Activated CD4-positive, alpha-beta T cell treated with anti-CD3 and anti-CD28 coated beads, Interleukin-2, amount 50 U/mL, for 48 hours (primary cell): ENCODE measurements around the gene SPG7.
A peak's percentile ranks its signal among the peaks of the same experiment; 100 is the strongest.
"Not testable (repeated sequence)": the region's sequence is repeated elsewhere in the genome, so short reads cannot be mapped to it uniquely, and the experiment has no call there.

Source experiments
- DNase-seq, 2 experiments: peaks; one replicate each; pipeline ENCODE4 v3.0.0-alpha.2; 2020

The SPG7 gene

DNA sequence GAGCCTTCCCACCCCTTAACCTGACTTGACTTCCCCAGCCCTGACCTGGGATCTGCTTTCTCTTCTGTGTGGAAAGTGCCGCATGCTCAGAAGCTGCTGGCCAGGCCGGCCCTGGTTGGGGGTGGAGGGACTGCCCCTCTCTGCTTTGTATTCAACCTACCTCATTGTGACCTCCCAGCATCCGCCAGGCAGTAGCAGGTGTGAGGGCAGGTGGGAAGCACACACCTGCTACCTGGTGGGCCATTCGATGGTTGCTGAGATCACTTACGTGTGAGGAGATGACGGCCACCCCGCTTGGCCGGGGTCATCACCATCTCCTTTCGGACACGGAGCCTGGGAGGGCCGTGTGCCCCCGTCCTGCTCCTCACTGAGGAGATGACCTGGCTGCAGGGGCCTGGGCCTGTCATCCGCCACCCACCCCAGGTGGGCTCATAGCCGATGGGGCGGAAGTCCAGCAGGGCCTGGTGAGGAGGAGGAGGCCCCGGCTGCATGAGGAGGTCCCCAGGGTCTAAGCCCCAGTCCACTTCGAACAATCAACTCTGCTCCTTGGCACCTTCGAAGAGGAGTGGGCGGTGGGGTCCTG, 74.5 kb downstream of the SPG7 start:
- no peak for DNase-seq

DNA sequence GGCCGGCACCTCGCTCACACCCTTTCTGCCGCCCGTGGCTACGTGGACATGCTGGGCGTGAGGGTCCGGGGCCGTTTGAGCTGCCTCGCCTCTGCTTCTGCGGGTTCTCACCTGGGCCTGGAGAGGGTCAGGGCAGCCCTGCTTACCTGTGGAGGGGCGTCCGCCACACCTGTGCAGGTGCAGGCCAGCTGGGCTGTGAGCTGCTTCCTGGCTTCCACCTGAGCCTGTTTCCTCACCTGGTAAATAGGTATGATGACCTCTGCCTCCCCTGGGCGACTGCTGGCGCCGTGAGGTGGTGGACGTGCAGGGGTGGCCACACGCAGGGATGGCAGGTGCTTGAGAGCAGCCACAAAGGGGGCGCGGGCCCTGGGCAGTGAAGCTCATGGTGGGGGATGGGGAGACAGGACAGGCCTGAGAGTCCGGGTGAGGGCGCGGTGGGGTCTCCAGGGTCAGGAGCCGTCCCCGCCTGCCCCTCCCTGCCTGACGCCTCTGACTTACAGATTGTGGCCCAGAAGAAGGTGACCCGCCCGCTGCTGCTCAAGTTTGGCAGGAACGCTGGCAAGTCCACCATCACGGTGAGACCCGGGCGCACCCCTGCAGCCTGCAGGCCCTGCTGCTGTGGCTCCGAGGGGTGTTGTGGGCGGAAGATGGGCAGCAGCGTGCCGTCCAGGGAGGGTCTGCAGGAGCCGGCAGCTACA, 75.1 kb downstream of the SPG7 start:
- DNase-seq, result no peak

DNA sequence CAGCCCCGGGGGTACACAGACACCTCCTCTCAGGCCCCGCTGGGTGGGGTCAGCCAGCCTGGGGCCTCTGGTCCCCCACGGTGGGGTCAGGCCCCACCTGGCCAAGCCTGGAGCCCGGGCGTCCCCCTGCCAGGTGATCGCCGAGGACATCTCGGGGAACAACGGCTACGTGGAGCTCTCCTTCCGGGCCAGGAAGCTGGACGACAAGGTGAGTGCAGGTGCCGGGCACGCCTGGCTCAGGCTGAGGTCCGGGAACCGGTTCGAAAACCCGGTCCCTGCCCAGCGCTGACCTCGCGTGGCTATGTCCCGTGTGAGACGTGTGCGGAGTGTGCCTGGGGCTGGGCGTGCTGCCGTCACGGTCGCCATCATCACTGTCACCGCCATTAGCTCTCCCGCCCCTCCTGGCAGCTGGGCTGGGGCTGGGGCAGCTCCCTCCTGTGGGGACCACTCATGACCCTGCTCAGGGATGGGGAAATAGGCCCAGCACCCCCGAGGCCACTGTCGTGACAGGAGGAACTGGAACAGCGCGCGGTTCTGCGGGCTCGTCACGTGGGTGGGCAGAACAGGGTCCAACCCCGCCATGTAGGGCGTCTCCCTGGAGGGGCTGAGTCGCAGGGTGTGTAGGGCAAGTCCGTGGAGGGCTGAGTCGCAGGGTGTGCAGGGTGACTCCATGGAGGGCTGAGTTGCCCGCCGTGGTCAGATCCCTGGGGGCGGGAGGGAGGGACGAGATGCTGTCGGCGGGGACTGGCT, 75.9 kb downstream of the SPG7 start:
- DNase-seq, result no peak

DNA sequence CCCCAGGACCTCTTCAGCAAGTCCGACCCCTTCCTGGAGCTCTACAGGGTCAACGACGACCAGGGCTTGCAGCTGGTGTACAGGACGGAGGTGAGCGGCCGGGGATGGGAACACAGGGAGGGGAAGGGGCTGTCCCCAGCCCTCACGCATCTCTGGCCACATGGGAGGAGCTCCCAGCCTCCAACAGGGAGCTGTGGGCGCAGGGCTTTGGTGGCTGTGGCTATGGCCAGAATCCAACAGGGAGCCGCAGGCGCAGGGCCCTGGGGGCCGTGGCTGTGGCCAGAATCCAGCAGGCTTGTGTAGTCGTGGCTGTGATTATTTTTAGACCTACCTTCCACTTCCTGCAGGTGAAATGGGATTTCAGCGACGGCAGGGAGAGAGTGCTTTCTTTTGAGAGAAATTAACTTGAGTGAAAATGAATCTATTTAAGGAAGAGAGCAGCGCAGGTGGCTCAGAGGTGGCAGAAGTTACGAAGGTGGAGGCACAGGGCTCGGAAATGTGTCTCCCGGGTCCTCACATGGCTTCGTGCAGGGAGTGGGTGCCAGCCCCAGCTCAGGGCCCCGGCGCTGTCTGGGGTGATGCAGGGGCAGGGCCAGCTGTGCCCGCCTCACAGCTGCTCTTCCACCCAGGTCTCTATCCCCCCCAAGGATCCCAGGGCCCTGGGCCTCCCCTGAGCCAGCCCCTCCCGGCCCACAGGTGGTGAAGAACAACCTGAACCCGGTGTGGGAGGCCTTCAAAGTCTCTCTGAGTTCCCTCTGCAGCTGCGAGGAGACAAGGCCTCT, 76.8 kb downstream of the SPG7 start:
- no peak for DNase-seq

DNA sequence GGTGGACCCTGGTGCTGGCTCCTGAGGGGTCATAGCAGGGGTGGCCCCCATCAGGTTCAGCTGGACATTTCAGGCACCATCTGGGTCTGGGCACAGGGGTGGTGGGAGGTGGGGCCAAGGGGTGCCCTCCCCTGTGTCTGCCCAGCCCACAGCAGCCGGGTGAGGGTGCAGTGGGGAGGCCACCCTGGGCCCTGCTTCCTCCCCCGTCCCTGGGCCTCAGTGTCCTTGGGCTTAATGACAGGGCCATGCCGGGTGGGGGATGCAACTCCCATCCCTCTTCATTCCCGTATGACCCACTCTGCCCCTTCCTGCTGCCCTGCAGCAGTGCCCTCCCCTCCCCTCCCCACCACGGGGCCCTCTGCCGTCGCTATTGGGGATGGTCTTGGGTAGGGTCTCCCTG, 78.0 kb downstream of the SPG7 start:
- no peak for DNase-seq

DNA sequence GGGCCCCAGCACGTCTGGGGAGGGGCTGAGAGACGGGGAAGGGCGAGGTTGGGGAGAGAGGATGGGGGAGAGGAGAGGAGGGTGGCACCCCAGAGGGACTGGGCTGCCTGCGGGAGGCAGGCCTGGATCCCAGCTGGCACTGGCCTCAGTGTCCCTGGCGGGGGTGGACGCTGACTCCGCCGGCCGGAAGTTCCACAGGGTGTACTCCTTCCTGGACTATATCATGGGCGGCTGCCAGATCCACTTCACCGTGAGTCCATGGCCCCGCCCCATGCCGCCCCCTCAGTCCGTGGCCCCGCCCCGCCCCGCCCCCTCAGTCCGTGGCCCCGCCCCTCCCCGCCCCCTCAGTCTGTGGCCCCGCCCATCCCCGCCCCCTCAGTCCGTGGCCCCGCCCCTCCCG, 78.7 kb downstream of the SPG7 start:
- no peak for DNase-seq

DNA sequence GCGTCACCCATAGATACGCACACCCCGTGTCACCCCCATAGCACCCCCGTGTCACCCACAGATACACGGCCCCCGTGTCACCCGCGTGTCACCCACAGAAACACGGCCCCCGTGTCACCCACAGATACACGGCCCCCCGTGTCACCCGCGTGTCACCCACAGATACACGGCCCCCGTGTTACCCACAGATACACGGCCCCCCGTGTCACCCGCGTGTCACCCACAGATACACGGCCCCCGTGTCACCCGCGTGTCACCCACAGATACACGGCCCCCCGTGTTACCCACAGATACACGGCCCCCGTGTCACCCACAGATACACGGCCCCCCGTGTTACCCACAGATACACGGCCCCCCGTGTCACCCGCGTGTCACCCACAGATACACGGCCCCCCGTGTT, 79.5 kb downstream of the SPG7 start:
- DNase-seq, result not testable (repeated sequence)

DNA sequence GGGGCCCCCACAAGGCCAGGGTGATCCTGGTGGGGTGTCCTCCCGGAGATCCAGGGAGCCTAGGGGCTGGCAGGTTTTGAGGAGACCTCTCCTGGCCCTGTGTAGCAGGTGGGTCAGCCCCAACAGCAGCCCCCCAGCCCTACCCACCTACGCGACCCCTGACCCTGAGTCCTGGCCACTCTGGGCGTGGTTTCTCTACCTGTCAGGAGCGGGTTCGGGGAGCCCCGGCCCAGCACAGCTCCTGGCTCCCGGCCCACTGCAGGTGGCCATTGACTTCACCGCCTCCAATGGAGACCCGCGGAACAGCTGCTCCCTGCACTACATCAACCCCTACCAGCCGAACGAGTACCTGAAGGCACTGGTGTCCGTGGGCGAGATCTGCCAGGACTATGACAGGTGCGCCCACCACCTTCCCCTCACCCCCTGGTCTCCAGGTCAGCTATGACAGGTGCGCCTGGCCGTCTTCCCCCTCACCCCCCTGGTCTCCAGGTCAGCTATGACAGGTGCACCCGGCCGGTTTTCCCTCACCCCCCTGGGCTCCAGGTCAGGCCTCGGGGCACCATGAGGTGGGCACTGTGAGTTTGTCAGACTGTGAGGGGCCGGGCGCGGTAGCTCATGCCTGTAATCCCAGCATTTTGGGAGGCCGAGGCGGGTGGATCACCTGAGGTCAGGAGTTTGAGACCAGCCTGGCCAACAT, 80.4 kb downstream of the SPG7 start:
- no peak for DNase-seq

DNA sequence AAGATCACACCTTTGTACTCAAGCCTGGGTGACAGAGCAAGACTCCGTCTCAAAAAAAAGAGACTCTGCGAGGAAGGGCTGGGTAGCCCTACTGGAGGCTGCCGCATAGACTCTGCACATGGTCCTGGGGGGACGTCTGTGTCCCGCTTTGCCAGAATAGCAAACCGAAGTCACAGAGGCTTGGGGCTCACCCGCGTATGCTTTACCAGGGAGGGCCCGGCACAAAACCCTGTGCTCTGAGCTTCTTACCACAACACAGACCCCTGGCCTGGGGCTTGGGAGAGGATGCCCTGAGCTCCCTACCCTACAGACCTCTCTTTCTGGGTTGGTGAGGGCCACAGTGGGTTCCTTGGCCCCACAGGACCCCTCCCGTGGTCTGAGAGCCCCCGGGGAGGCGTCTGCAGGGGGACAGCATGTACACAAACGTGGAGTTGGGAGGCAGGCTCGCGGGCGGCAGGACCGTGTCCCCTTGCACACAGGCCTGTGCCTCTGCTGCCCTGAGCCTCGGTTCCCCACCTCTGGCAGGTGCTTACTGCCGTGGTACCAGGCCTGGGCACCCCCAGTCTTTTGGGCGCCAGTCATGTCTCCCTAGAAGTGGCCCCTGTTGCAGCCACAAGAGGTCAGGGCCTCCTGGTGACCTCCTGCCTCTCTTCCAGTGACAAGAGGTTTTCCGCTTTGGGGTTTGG, 81.2 kb downstream of the SPG7 start:
- DNase-seq, result no peak

DNA sequence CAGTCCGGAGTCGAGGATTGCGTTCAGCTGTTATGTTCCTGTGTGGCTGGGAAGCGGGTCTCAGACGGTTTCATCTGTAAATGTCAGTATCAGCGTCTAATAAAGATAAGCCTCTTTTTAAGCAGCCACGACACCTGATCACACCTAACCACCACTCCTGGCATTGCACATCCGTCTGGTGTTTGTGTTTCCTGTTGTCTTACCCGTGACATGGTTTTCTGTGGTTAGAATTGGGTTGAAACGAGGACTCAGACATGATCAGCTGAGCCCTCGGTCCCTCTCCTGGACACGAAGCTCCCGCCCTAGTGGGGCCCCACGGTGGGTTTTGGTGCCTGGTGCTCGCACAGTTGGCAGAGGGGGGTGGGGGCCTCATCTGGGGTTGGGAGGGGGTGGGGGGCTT, 85.6 kb downstream of the SPG7 start:
- no peak for DNase-seq

DNA sequence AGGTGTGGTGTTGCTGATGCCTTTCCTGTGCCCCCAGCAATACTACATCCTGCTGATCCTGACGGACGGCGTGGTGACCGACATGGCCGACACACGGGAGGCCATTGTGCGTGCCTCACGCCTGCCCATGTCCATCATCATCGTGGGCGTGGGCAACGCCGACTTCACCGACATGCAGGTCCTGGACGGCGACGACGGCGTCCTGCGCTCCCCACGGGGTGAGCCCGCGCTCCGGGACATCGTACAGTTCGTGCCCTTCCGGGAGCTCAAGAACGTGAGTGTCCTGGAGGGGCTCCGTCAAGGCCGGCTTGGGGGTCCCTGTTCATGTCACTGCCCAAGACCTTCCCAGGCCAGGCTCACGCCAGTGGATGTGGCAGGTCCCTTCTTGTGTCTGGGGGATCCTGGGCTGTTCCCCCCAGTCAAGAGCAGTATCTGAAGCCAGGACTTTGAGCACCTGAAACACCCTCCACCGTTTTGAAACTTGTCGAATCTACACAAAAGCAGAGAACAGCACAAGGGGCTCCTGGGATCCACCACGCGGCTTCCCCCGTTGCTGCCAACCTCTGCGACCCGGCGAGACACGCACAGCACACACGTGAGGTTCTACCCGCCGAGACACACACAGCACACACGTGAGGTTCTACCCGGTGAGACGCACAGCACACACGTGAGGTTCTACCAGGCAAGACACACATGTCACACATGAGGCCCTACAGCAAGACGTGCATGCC, 87.3 kb downstream of the SPG7 start:
- no peak for DNase-seq

DNA sequence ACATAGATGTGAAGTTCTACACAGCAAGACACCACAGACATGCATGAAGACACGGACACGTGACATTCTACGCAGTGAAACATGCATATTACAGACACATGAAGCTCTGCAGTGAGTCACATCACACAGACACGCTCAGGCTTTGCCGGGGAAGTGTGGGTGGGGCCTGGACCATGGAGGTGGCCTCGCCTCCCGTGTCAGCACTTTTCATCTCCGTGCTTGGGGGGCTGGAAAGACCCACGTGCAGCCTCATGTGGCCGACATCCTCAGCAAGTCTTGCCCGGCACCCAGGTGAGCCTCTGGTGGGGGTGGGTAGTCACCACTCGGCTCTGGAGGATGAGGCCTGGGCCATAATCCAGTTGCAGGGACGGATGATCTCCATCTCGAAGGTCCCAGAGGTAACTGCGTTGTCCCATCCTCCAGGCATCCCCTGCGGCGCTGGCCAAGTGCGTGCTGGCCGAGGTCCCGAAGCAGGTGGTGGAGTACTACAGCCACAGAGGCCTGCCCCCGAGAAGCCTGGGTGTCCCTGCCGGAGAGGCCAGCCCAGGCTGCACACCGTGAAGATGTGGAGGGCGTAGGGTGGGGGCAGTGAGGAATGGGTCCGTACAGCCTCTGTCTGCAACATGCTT, 88.0 kb downstream of the SPG7 start:
- no peak for DNase-seq

DNA sequence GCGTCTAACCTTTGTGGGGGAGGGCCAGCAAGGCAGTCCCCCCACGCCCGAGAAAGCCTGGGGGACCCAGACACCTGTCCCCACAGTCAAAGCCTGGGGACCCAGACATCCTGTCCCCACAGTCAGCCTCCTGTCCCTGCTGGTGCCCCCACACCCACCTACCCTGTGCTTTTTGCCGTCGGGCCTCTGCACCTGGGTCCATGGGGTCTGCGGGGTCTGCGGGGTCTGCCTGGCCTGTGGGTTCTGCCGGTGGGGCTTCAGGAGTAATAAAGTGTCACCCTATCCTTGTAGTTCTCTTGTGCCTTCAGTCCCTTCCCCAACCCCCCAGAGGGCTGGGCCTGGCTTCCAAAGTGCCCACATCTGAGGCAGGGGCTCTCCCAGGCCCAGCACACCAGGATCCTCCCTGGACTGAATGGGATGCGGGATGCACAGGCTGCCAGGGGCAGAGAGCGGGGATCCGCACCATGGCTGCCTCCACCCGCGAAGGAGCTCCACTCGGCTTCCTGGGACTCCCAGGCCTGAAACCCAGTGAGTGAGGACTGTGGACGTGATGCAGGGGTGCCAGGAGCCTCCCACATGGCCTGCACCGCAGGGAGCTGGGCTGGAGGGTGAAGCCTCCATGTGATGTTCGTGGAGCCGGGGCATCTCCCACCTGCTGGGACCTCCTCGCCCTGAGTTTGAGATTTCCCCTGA, 88.9 kb downstream of the SPG7 start:
- no peak for DNase-seq

DNA sequence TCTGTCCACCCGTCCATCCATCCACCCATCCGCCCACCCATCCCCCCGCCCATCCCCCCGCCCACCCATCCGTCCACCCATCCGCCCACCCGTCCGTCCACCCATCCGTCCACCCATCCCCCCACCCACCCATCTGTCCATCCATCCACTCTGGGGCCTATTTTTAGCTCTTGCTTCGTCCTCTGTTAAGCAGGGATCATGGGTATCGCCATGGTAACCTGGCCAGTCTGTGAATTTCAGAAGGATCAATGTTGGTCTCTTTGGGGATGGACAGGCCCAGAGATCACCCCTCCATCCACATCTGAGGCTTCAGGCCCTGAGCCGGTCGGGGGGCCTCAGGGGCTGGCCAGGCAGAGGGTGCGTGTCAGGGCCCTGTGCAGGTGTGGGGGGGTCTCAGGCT, 90.0 kb downstream of the SPG7 start:
- DNase-seq, result no peak

DNA sequence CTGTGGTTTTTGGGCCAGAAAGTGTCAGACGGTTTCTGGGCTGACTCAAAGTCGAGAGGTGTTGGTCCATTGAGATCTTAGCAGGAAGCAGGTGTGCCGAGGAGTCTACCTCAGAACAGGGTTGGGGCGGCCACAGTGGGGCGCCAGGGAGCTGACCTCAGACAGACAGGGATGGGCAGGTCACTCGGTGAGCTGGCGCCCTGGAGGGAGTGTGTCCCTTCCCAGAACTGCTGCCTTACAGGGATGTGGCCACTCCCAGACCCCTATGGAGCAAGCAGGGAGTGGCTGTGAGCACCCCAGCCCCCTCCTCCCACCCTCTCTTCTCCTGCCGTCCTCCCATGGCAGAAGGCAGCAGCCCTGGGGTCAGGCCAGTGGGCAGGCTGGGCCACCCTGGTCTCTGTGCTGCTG, 91.3 kb downstream of the SPG7 start:
- peak; percentile 49 to 61 for DNase-seq

DNA sequence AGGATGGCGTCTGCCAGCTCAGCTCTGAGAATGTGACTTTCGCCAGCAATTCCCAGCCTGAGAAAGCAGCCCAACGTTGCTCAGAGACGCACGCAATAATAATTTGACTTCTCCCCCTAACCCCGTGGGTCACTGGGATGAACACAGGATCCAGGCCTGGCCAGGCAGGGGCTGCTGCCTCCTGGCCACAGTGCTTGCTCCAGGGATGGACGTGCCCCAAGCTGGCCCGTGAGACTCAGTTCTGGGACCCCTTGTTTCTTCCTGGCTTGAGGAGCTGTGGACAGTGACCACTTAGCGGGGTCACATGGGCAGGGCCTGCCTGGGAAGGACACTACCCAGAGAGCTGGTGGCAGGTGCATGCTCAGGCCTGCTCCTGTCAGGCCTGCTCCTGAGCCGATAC, 91.7 kb downstream of the SPG7 start:
- no peak for DNase-seq

DNA sequence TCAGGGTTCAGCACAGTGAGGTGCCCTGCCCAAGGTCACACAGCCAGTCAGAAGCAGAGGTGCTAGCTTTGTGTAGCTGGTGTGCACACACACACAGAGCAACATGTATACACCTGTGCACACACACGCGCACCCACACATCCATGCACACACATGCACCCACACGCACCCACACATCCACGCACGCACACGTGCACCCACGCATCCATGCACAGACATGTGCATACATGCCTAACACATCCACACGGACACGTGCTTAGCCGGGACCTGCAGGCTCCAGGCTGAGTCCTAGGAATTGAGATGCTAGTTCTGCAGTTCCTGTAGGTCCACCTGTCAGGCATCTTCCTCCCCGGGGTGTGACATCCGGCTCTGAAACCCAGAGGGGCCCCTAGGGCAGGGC, 92.2 kb downstream of the SPG7 start:
- DNase-seq, result no peak

DNA sequence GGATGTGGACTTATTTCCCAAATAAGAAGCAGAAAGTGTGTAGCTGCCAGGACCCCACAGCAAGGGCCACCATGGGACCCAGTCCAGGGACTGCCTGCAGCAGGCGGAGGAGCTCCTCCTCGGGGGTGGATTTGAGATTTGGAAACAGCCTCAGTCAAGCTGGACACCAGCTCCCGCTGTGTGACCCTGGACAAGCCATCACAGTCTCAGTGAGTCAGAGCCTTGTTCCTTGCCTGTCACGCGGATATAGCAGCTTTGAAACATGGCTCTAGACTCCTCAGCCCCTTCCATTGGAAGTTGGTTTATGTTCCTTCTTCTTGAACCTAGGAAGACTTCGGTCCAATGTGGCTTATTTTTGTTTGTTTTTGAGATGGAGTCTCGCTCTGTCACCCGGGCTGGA, 92.8 kb downstream of the SPG7 start:
- DNase-seq, result no peak

DNA sequence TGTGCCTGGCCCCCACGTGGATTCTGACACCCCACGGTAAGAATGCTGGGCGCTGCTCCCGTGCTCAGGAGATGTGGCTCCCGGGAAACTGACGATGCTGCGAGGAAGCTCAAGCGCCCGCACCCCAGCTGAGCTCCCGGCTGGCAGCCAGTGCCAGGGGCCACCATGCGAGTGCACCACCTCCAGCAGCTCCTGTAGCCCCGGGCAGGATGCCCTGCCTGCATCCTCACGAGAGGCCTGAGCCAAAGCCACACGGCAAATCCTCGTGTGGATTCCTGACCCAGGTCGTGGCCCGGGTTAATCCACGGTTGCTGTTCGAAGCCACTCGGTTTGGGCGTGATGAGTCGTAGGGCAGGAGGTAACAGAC, 93.7 kb downstream of the SPG7 start:
- no peak for DNase-seq

DNA sequence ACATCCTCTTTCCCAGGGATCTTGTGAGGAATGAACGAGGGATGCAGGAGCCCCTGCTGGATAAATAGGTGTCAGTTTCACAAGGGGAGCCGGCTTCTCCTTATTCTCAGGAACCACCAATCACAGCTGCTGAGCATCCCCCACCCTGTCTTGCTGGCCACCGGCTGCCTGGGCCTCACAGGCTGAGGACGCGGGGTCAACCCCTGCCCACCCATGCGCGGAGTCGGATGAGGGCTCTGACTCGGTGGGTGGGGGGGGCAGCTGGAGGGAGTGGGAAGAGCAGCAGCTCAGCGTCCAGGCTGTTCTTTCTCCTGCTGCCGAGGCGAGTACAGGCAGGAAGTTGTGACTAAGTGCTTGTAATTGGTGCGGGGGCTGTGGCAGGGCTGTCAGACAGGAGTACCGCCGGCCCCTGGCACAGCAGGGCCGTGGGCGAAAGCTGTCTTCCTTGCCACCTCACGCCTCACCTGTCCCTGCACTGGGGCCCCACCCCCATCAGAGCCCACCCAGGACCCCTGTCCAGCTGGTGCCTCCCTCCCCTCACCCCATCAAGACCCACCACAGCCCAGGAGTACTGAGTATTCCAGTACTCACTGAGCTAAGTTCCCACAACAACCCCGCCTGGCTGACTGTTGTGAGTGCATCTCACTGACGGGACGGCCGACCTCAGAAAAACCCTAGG, 94.2 kb downstream of the SPG7 start:
- peak; percentile 70 to 72 for DNase-seq
